ENCODE results near the gene OR51E2.

DNA sequence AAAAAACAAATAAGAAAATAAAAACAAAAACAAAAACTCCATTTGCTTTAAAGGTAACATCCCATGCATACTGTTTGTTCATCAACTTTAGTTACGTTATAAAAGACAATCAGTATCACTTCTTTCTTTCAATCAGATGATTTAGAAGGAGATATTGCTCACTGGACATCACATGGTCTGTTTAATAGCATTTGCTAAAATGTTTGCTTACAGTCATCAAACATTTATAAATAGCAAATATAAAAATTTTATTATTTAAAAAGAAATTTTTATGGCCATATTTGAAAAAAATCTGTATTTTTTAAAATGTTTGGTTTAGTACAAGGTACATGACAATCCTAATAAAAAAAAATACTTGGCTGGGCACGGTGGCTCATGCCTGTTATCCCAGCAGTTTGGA lies 29.5 kb upstream of the OR51E2 start:
- no peak for TF ChIP-seq POLR2A (IDR thresholded peaks at IDR 0.05)
- TF ChIP-seq, protein P1, sequence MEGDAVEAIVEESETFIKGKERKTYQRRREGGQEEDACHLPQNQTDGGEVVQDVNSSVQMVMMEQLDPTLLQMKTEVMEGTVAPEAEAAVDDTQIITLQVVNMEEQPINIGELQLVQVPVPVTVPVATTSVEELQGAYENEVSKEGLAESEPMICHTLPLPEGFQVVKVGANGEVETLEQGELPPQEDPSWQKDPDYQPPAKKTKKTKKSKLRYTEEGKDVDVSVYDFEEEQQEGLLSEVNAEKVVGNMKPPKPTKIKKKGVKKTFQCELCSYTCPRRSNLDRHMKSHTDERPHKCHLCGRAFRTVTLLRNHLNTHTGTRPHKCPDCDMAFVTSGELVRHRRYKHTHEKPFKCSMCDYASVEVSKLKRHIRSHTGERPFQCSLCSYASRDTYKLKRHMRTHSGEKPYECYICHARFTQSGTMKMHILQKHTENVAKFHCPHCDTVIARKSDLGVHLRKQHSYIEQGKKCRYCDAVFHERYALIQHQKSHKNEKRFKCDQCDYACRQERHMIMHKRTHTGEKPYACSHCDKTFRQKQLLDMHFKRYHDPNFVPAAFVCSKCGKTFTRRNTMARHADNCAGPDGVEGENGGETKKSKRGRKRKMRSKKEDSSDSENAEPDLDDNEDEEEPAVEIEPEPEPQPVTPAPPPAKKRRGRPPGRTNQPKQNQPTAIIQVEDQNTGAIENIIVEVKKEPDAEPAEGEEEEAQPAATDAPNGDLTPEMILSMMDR (IDR thresholded peaks at IDR 0.05): no peak
